Measurements from ENCODE around the gene CMBL. TPM values are rescaled to one million over a fixed set of nuclear protein-coding genes. Genes with fewer than 3 reads are reported as not detected.

The CMBL gene
- total RNA-seq, 2 experiments from 2014 or later, result 0.36 TPM; not detected in 1

DNA sequence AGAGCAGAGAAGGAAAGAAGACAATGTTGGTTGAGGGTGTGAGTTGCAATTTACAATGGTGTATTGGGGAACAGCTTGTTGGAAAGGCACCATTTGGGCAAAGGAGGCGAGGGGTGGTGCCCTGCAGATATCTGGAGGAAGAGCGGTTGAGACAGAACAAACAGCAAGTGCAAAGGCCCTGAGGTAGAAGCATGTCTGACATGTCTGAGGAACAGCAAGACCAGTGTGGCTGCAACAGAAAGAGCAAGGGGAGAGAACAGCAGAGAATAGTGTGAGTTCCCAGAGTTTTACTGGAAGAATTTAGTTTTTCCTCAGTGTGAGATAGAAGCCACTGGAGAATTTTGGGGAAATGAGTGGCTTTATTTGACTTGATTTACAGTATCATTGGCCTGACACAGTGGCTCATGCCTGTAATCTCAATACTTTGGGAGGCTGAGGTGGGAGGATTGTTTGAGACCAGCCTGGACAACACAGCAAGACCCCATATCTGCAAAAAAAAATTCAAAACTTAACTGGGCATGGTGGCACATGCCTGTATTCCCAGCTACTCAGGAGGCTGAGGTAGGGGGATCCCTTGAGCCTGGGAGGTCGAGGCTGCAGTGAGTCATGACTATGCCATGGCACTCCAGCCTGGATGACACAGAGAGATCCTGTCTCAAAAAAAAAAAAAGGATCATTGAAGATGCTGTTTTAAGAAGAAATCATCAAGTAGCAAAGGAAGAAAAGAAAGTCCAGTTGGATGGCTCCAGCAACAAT is 13.6 kb downstream of the CMBL start:
- Histone ChIP-seq H3K27me3 (ENCODE audit: control insufficient read depth in 1 of 2, insufficient read depth in 2 of 2, low read length in 2 of 2) (peaks cover 0 to 4% of the 10 kb centered on the region in 2 experiments), H3K27ac (ENCODE audit: low read depth in 1 of 2, low read length in 2 of 2) (no peak overlapping the region), H3K36me3 (ENCODE audit: insufficient read depth, low read length) (no peaks in the 10 kb centered on the region), H3K9me3 (ENCODE audit: control insufficient read depth in 1 of 2, insufficient read depth in 1 of 2, low read length in 2 of 2) (no peaks in the 10 kb centered on the region), H3K4me1 (ENCODE audit: insufficient read depth, low read length) (no peaks in the 10 kb centered on the region), H3K4me3 (ENCODE audit: low read length) (no peak overlapping the region)
- ChIA-PET CTCF (no interaction called here), POLR2A (no interaction called here)
- ATAC-seq (ENCODE audit: poor library complexity) (no peak), DNase-seq (no peak)
- H3K36me3 Mint-ChIP-seq (ENCODE audit: low read depth), result no peaks in the 10 kb centered on the region
- no peaks in the 10 kb centered on the region for H3K4me1 Mint-ChIP-seq (ENCODE audit: low read depth)
- TF ChIP-seq, protein P1, sequence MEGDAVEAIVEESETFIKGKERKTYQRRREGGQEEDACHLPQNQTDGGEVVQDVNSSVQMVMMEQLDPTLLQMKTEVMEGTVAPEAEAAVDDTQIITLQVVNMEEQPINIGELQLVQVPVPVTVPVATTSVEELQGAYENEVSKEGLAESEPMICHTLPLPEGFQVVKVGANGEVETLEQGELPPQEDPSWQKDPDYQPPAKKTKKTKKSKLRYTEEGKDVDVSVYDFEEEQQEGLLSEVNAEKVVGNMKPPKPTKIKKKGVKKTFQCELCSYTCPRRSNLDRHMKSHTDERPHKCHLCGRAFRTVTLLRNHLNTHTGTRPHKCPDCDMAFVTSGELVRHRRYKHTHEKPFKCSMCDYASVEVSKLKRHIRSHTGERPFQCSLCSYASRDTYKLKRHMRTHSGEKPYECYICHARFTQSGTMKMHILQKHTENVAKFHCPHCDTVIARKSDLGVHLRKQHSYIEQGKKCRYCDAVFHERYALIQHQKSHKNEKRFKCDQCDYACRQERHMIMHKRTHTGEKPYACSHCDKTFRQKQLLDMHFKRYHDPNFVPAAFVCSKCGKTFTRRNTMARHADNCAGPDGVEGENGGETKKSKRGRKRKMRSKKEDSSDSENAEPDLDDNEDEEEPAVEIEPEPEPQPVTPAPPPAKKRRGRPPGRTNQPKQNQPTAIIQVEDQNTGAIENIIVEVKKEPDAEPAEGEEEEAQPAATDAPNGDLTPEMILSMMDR (IDR thresholded peaks at IDR 0.05), result no peak
- H3K9me3 Mint-ChIP-seq, result no peaks in the 10 kb centered on the region
- intact Hi-C loops (cut with DNase I, micrococcal nuclease), result loop anchor here in 1 of 2 experiments (5.0 kb wide), 1 partner anchor 63 kb away; no protein-coding TSS in a partner anchor
- no peaks in the 10 kb centered on the region for H3K27me3 Mint-ChIP-seq
- no peak overlapping the region for H3K4me3 Mint-ChIP-seq
- no peak overlapping the region for H3K27ac Mint-ChIP-seq

- Histone ChIP-seq H3K27me3 (ENCODE audit: control insufficient read depth in 1 of 2, insufficient read depth in 2 of 2, low read length in 2 of 2) (no peaks in the 10 kb centered on the region), H3K4me3 (ENCODE audit: low read length) (no peak overlapping the region), H3K4me1 (ENCODE audit: insufficient read depth, low read length) (peaks cover 8% of the 10 kb centered on the region), H3K27ac (ENCODE audit: low read depth in 1 of 2, low read length in 2 of 2) (no peak overlapping the region), H3K36me3 (ENCODE audit: insufficient read depth, low read length) (no peaks in the 10 kb centered on the region), H3K9me3 (ENCODE audit: control insufficient read depth in 1 of 2, insufficient read depth in 1 of 2, low read length in 2 of 2) (no peaks in the 10 kb centered on the region)
- TF ChIP-seq, protein P1 (IDR thresholded peaks at IDR 0.05), result no peak
- Mint-ChIP-seq H3K4me3 (no peak overlapping the region), H3K9me3 (no peaks in the 10 kb centered on the region), H3K36me3 (ENCODE audit: low read depth) (no peaks in the 10 kb centered on the region), H3K4me1 (ENCODE audit: low read depth) (no peaks in the 10 kb centered on the region), H3K27ac (no peak overlapping the region), H3K27me3 (no peaks in the 10 kb centered on the region)
- intact Hi-C loops (cut with DNase I, micrococcal nuclease), result loop anchor here in 1 of 2 experiments (5.0 kb wide), 1 partner anchor 65 kb away; no protein-coding TSS in a partner anchor
- CTCF ChIA-PET, result no interaction called here
- DNase-seq, result no peak
- POLR2A ChIA-PET, result interaction anchor here (1.6 kb wide), 1 partner anchor 62 kb away, joined by 3 read pairs; the partner anchor contains the start of gene MARCHF6
- ATAC-seq (ENCODE audit: poor library complexity), result no peak
Measured at GRCh38 chr5:10291692-10292339, 15.9 kb downstream of the CMBL start.

GRCh38 chr5:10290438-10290837 is 17.3 kb downstream of the CMBL start:
- intact Hi-C loops (cut with DNase I, micrococcal nuclease), result loop anchor here in 1 of 2 experiments (5.0 kb wide), 1 partner anchor 67 kb away; no protein-coding TSS in a partner anchor
- no peaks in the 10 kb centered on the region for H3K27me3 ChIP-seq (ENCODE audit: control insufficient read depth in 1 of 2, insufficient read depth in 2 of 2, low read length in 2 of 2)
- no peaks in the 10 kb centered on the region for H3K27me3 Mint-ChIP-seq
- H3K4me1 ChIP-seq (ENCODE audit: insufficient read depth, low read length), result peaks cover 8% of the 10 kb centered on the region
- CTCF ChIA-PET, result no interaction called here
- no peaks in the 10 kb centered on the region for H3K36me3 Mint-ChIP-seq (ENCODE audit: low read depth)
- TF ChIP-seq, protein P1 (IDR thresholded peaks at IDR 0.05), result no peak
- H3K9me3 Mint-ChIP-seq, result no peaks in the 10 kb centered on the region
- no peak for ATAC-seq (ENCODE audit: poor library complexity)
- DNase-seq, result no peak
- POLR2A ChIA-PET, result interaction anchor here (1.6 kb wide), 1 partner anchor 63 kb away, joined by 3 read pairs; the partner anchor contains the start of gene MARCHF6
- no peak overlapping the region for H3K4me3 Mint-ChIP-seq
- no peak overlapping the region for H3K27ac ChIP-seq (ENCODE audit: low read depth in 1 of 2, low read length in 2 of 2)
- no peak overlapping the region for H3K27ac Mint-ChIP-seq
- H3K9me3 ChIP-seq (ENCODE audit: control insufficient read depth in 1 of 2, insufficient read depth in 1 of 2, low read length in 2 of 2), result no peaks in the 10 kb centered on the region
- H3K36me3 ChIP-seq (ENCODE audit: insufficient read depth, low read length), result no peaks in the 10 kb centered on the region
- H3K4me1 Mint-ChIP-seq (ENCODE audit: low read depth), result no peaks in the 10 kb centered on the region
- no peak overlapping the region for H3K4me3 ChIP-seq (ENCODE audit: low read length)

All from CD4-positive, alpha-beta T cell (primary cell).